Neural crest cell (in vitro differentiated cells): ENCODE measurements around the gene BGN. TPM values are rescaled to one million over a fixed set of nuclear protein-coding genes. Genes with fewer than 3 reads are reported as not detected.

Source experiments
- DNase-seq: peaks from one replicate; pipeline ENCODE4 v3.0.0; 2021; ENCODE audit warnings: low read depth, mixed read lengths, low spot score
- H3K27ac Mint-ChIP-seq: one replicate; pipeline ENCODE4 v1.8.0; 2021; ENCODE audit warnings: mild to moderate bottlenecking, mixed read lengths; ENCODE audit not compliant: unreplicated experiment
- H3K27me3 Mint-ChIP-seq: 2 replicates; pipeline ENCODE4 v1.8.0; 2021; ENCODE audit warnings: low read depth, mild to moderate bottlenecking, mixed read lengths
- H3K36me3 Mint-ChIP-seq: 2 replicates; pipeline ENCODE4 v1.8.0; 2021; ENCODE audit warnings: low read depth, mild to moderate bottlenecking, mixed read lengths
- H3K4me1 Mint-ChIP-seq: 2 replicates; pipeline ENCODE4 v1.8.0; 2021; ENCODE audit warnings: mixed read lengths
- H3K4me3 Mint-ChIP-seq: one replicate; pipeline ENCODE4 v1.8.0; 2021; ENCODE audit warnings: mild to moderate bottlenecking, mixed read lengths
- H3K9me3 Mint-ChIP-seq: 2 replicates; pipeline ENCODE4 v1.8.0; 2021; ENCODE audit warnings: mixed read lengths
- CTCF ChIP-seq: fragments of 200-600 bp; sonication (generic); conservative IDR thresholded peaks from 2 replicates; pipeline ENCODE4 v1.5.0; 2021; ENCODE audit warnings: antibody characterized with exemption, mild to moderate bottlenecking
- total RNA-seq: library from RNA; stranded (reverse); gene quantifications from 2 replicates; pipeline ENCODE4 v1.2.1, GENCODE V29; 2021

BGN gene
- total RNA-seq, 1 donor from 2014 or later: 80.6 TPM

GRCh38 chrX:153537080-153537479, 42.3 kb downstream of the BGN start:
- Mint-ChIP-seq H3K27ac (no peak overlapping the region), H3K9me3 (no peaks in the 10 kb centered on the region), H3K36me3 (no peaks in the 10 kb centered on the region), H3K27me3 (no peaks in the 10 kb centered on the region), H3K4me1 (no peaks in the 10 kb centered on the region), H3K4me3 (no peak overlapping the region)
- no peak for TF ChIP-seq CTCF
- DNase-seq: no peak

GRCh38 chrX:153537526-153538295, 42.9 kb downstream of the BGN start:
- H3K36me3 Mint-ChIP-seq: no peaks in the 10 kb centered on the region

GRCh38 chrX:153538424-153538823, 43.6 kb downstream of the BGN start:
- no peak for DNase-seq
- no peaks in the 10 kb centered on the region for H3K27me3 Mint-ChIP-seq
- no peak for TF ChIP-seq CTCF
- H3K36me3 Mint-ChIP-seq: no peaks in the 10 kb centered on the region
- no peak overlapping the region for H3K27ac Mint-ChIP-seq
- no peaks in the 10 kb centered on the region for H3K9me3 Mint-ChIP-seq
- no peaks in the 10 kb centered on the region for H3K4me1 Mint-ChIP-seq
- H3K4me3 Mint-ChIP-seq: no peak overlapping the region

More at GRCh38 chrX:153537526-153538295, 42.9 kb downstream of the BGN start:
- no peaks in the 10 kb centered on the region for H3K4me1 Mint-ChIP-seq
- H3K27ac Mint-ChIP-seq: no peak overlapping the region
- TF ChIP-seq CTCF: no peak
- H3K9me3 Mint-ChIP-seq: no peaks in the 10 kb centered on the region
- H3K4me3 Mint-ChIP-seq: no peak overlapping the region
- no peak for DNase-seq
- H3K27me3 Mint-ChIP-seq: no peaks in the 10 kb centered on the region

GRCh38 chrX:153539171-153539978, 44.6 kb downstream of the BGN start:
- Mint-ChIP-seq H3K27ac (no peak overlapping the region), H3K27me3 (no peaks in the 10 kb centered on the region), H3K9me3 (no peaks in the 10 kb centered on the region), H3K4me3 (no peak overlapping the region), H3K36me3 (no peaks in the 10 kb centered on the region), H3K4me1 (no peaks in the 10 kb centered on the region)
- peak; percentile 81 for DNase-seq
- peak; percentile 77 for TF ChIP-seq CTCF

- no peak overlapping the region for H3K27ac Mint-ChIP-seq
- no peaks in the 10 kb centered on the region for H3K9me3 Mint-ChIP-seq
- H3K4me3 Mint-ChIP-seq: no peak overlapping the region
- no peak for DNase-seq
- H3K36me3 Mint-ChIP-seq: no peaks in the 10 kb centered on the region
- no peak for TF ChIP-seq CTCF
- no peaks in the 10 kb centered on the region for H3K27me3 Mint-ChIP-seq
- H3K4me1 Mint-ChIP-seq: no peaks in the 10 kb centered on the region
These were observed 45.2 kb downstream of the BGN start for GRCh38 chrX:153539979-153540358.
